ENCODE results near the gene ASB6.

Gene ASB6

GRCh38 chr9:129641750-129642585 is at the start of gene ASB6:
ASB6 (minus strand) TSS chr9:129642151; CDS start chr9:129641999, 152 bp downstream.
- DNase-seq, result peak; percentile 81 to 83

GRCh38 chr9:129688285-129689043 is 46.5 kb upstream of the ASB6 start:
- no peak for DNase-seq

GRCh38 chr9:129687391-129687790 is 45.4 kb upstream of the ASB6 start:
- no peak for DNase-seq

- no peak for DNase-seq
Measured at GRCh38 chr9:129686736-129687135, 44.8 kb upstream of the ASB6 start.

- DNase-seq, result no peak
Measured at GRCh38 chr9:129685933-129686259, 43.9 kb upstream of the ASB6 start.

GRCh38 chr9:129685220-129685932 is 43.4 kb upstream of the ASB6 start:
- no peak for DNase-seq

GRCh38 chr9:129682381-129682780 is 40.4 kb upstream of the ASB6 start:
- no peak for DNase-seq

- DNase-seq, result no peak
Measured at GRCh38 chr9:129681924-129682323, 40.0 kb upstream of the ASB6 start.

GRCh38 chr9:129679537-129679936 is 37.6 kb upstream of the ASB6 start:
- DNase-seq, result no peak

GRCh38 chr9:129678844-129679243 is 36.9 kb upstream of the ASB6 start:
- no peak for DNase-seq

GRCh38 chr9:129677456-129677855 is 35.5 kb upstream of the ASB6 start:
- no peak for DNase-seq

- DNase-seq, result no peak
Measured at GRCh38 chr9:129676975-129677374, 35.0 kb upstream of the ASB6 start.

- no peak for DNase-seq
Measured at GRCh38 chr9:129676287-129676686, 34.3 kb upstream of the ASB6 start.

- no peak for DNase-seq
Measured at GRCh38 chr9:129675620-129676019, 33.7 kb upstream of the ASB6 start.

GRCh38 chr9:129674229-129674628 is 32.3 kb upstream of the ASB6 start:
- DNase-seq, result no peak

- no peak for DNase-seq
Measured at GRCh38 chr9:129673602-129674001, 31.7 kb upstream of the ASB6 start.

- no peak for DNase-seq
Measured at GRCh38 chr9:129672702-129673101, 30.8 kb upstream of the ASB6 start.

GRCh38 chr9:129671519-129671918 is 29.6 kb upstream of the ASB6 start:
- DNase-seq, result peak in 1 of 2 experiments; percentile 8

GRCh38 chr9:129671065-129671464 is 29.1 kb upstream of the ASB6 start:
- DNase-seq, result no peak

GRCh38 chr9:129669946-129670345 is 28.0 kb upstream of the ASB6 start:
- DNase-seq, result no peak

GRCh38 chr9:129669141-129669718 is 27.3 kb upstream of the ASB6 start:
- no peak for DNase-seq

GRCh38 chr9:129667850-129668249 is 25.9 kb upstream of the ASB6 start:
- no peak for DNase-seq

- no peak for DNase-seq
Measured at GRCh38 chr9:129667378-129667777, 25.4 kb upstream of the ASB6 start.
